OCI-LY3 (cell line): ENCODE measurements around the gene FTO.

Experiments
- H2AFZ ChIP-seq: fragments of 200-600, 300-600 bp; shearing (Covaris generic); 2 replicates; pipeline ENCODE4 v1.6.0; 2014; ENCODE audit warnings: antibody characterized with exemption, low read depth, low read length
- H3K27ac ChIP-seq: fragments of 200-600, 300-600 bp; sonication (generic); 2 replicates; pipeline ENCODE4 v1.5.1; 2014; ENCODE audit warnings: mild to moderate bottlenecking, low read length, moderate library complexity, mixed read lengths
- H3K27me3 ChIP-seq: fragments of 200-600, 300-600 bp; sonication (generic); 2 replicates; pipeline ENCODE4 v1.6.1; 2014; ENCODE audit warnings: low read depth, low read length, mixed read lengths
- H3K36me3 ChIP-seq: fragments of 200-600, 300-600 bp; sonication (generic); replicated peaks from 2 replicates; pipeline ENCODE3; 2014; ENCODE audit warnings: low read depth, low read length, mixed read lengths
- H3K4me1 ChIP-seq: fragments of 300-600, 200-600 bp; sonication (generic); 2 replicates; pipeline ENCODE4 v1.6.1; 2014; ENCODE audit warnings: low read length, mixed read lengths
- H3K4me2 ChIP-seq: fragments of 200-600, 300-600 bp; sonication (generic); 2 replicates; pipeline ENCODE4 v1.6.1; 2014; ENCODE audit warnings: low read length, mixed read lengths
- H3K4me3 ChIP-seq: fragments of 300-600, 200-600 bp; sonication (generic); 2 replicates; pipeline ENCODE4 v1.5.1; 2014; ENCODE audit warnings: antibody characterized with exemption, mild to moderate bottlenecking, low read length, moderate library complexity
- H3K79me2 ChIP-seq: fragments of 300-600, 200-600 bp; shearing (Covaris generic); 2 replicates; pipeline ENCODE4 v1.6.1; 2014; ENCODE audit warnings: mild to moderate bottlenecking, low read length, mixed read lengths
- H3K9ac ChIP-seq: fragments of 300-600, 200-600 bp; shearing (Covaris generic); 2 replicates; pipeline ENCODE4 v1.6.0; 2014; ENCODE audit warnings: mild to moderate bottlenecking, low read length, moderate library complexity
- H3K9me3 ChIP-seq: fragments of 200-600, 300-600 bp; shearing (Covaris generic); 2 replicates; pipeline ENCODE4 v1.6.1; 2014; ENCODE audit warnings: low read length, mixed read lengths; ENCODE audit not compliant: insufficient read depth
- H4K20me1 ChIP-seq: fragments of 200-600, 300-600 bp; sonication (generic); 2 replicates; pipeline ENCODE4 v1.6.1; 2016; ENCODE audit warnings: low read length, mixed read lengths; ENCODE audit not compliant: insufficient read depth
- EZH2phosphoT487 ChIP-seq: fragments of 200-600 bp; shearing (Covaris generic); IDR thresholded peaks from 2 replicates; pipeline ENCODE4 v1.6.1; 2018; ENCODE audit warnings: antibody characterized with exemption, mixed run types, low read depth
- TF ChIP-seq, protein P1 (sequence below): fragments of 200-600, 300-600 bp; sonication (generic); IDR thresholded peaks from 2 replicates; pipeline ENCODE4 v1.5.1; 2014; ENCODE audit warnings: antibody characterized with exemption, low read length, low read depth

FTO gene

GRCh38 chr16:53913099-53913870 is 209.3 kb downstream of the FTO start:
- Histone ChIP-seq H3K9me3 (no peaks in the 10 kb centered on the region), H3K27ac (no peak overlapping the region), H2AFZ (no peak overlapping the region), H4K20me1 (no peaks in the 10 kb centered on the region), H3K4me1 (no peaks in the 10 kb centered on the region), H3K9ac (no peak overlapping the region), H3K79me2 (no peaks in the 10 kb centered on the region), H3K36me3 (no peaks in the 10 kb centered on the region), H3K4me2 (no peak overlapping the region), H3K27me3 (no peaks in the 10 kb centered on the region), H3K4me3 (no peak overlapping the region)
- TF ChIP-seq, protein P1, sequence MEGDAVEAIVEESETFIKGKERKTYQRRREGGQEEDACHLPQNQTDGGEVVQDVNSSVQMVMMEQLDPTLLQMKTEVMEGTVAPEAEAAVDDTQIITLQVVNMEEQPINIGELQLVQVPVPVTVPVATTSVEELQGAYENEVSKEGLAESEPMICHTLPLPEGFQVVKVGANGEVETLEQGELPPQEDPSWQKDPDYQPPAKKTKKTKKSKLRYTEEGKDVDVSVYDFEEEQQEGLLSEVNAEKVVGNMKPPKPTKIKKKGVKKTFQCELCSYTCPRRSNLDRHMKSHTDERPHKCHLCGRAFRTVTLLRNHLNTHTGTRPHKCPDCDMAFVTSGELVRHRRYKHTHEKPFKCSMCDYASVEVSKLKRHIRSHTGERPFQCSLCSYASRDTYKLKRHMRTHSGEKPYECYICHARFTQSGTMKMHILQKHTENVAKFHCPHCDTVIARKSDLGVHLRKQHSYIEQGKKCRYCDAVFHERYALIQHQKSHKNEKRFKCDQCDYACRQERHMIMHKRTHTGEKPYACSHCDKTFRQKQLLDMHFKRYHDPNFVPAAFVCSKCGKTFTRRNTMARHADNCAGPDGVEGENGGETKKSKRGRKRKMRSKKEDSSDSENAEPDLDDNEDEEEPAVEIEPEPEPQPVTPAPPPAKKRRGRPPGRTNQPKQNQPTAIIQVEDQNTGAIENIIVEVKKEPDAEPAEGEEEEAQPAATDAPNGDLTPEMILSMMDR = no peak
- TF ChIP-seq EZH2phosphoT487 = no peak

- no peaks in the 10 kb centered on the region for H4K20me1 ChIP-seq
Observed at GRCh38 chr16:53913920-53914319, 210.0 kb downstream of the FTO start.

DNA sequence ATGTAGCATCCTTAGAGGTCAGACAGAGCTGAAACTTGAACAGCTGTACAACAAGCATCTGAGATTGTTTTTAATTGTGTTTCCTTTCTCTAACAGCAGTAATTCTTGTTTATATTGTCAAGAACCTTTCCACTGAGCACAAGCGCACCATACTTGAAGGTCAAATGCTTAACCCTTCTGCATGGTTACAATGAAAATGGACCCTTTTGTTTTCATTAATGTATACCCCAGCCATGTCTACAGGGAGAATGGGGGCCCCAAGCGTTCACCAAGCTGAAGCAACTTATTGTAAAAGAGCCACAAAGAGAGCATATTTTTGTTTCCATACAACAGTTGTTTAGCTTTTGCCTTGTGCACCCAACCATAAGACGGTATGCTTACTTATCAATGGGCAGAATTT is 210.8 kb downstream of the FTO start:
- Histone ChIP-seq H4K20me1 (no peaks in the 10 kb centered on the region), H3K4me2 (no peak overlapping the region), H3K27ac (no peak overlapping the region), H3K27me3 (no peaks in the 10 kb centered on the region), H3K9me3 (no peaks in the 10 kb centered on the region), H3K9ac (no peak overlapping the region), H3K79me2 (no peaks in the 10 kb centered on the region), H3K4me3 (no peak overlapping the region), H3K36me3 (no peaks in the 10 kb centered on the region), H3K4me1 (no peaks in the 10 kb centered on the region), H2AFZ (no peak overlapping the region)
- TF ChIP-seq, protein P1 = no peak
- no peak for TF ChIP-seq EZH2phosphoT487

More at GRCh38 chr16:53913920-53914319, 210.0 kb downstream of the FTO start:
- H3K9me3 ChIP-seq = no peaks in the 10 kb centered on the region
- no peak overlapping the region for H3K4me3 ChIP-seq
- H2AFZ ChIP-seq = no peak overlapping the region
- H3K79me2 ChIP-seq = no peaks in the 10 kb centered on the region
- no peak overlapping the region for H3K27ac ChIP-seq
- no peak overlapping the region for H3K9ac ChIP-seq
- no peaks in the 10 kb centered on the region for H3K4me1 ChIP-seq
- no peaks in the 10 kb centered on the region for H3K27me3 ChIP-seq
- H3K36me3 ChIP-seq = no peaks in the 10 kb centered on the region
- no peak overlapping the region for H3K4me2 ChIP-seq
- TF ChIP-seq, protein P1 = no peak
- no peak for TF ChIP-seq EZH2phosphoT487

- Histone ChIP-seq H3K36me3 (no peaks in the 10 kb centered on the region), H3K9me3 (no peaks in the 10 kb centered on the region), H3K4me3 (no peak overlapping the region), H2AFZ (no peak overlapping the region), H3K4me1 (no peaks in the 10 kb centered on the region), H3K27ac (no peak overlapping the region), H3K9ac (no peak overlapping the region), H3K4me2 (no peak overlapping the region), H3K79me2 (no peaks in the 10 kb centered on the region), H3K27me3 (no peaks in the 10 kb centered on the region), H4K20me1 (no peaks in the 10 kb centered on the region)
- no peak for TF ChIP-seq EZH2phosphoT487
- TF ChIP-seq, protein P1 = no peak
Observed at GRCh38 chr16:53915452-53916160, 211.7 kb downstream of the FTO start.
